ENCODE results near the gene SERINC5.

The SERINC5 gene

GRCh38 chr5:80174790-80175189, 81.1 kb downstream of the SERINC5 start:
- no peak overlapping the region for H3K4me3 ChIP-seq (ENCODE audit: low read length)
- TF ChIP-seq CTCF (conservative IDR thresholded peaks at IDR 0.05; ENCODE audit: low read depth, low read length): no peak
- no peak for DNase-seq (ENCODE audit: low read depth)

- TF ChIP-seq CTCF (conservative IDR thresholded peaks at IDR 0.05; ENCODE audit: low read depth, low read length): no peak
- no peak overlapping the region for H3K4me3 ChIP-seq (ENCODE audit: low read length)
- no peak for DNase-seq (ENCODE audit: low read depth)
Observed at GRCh38 chr5:80172067-80172695, 83.7 kb downstream of the SERINC5 start.

- TF ChIP-seq CTCF (conservative IDR thresholded peaks at IDR 0.05; ENCODE audit: low read depth, low read length): no peak
- no peak for DNase-seq (ENCODE audit: low read depth)
- no peak overlapping the region for H3K4me3 ChIP-seq (ENCODE audit: low read length)
Observed at GRCh38 chr5:80170117-80170535, 85.7 kb downstream of the SERINC5 start.

- H3K4me3 ChIP-seq (ENCODE audit: low read length): no peak overlapping the region
- TF ChIP-seq CTCF (conservative IDR thresholded peaks at IDR 0.05; ENCODE audit: low read depth, low read length): no peak
- DNase-seq (ENCODE audit: low read depth): no peak
Observed at GRCh38 chr5:80168388-80169028, 87.3 kb downstream of the SERINC5 start.

- TF ChIP-seq CTCF (conservative IDR thresholded peaks at IDR 0.05; ENCODE audit: low read depth, low read length): no peak
- no peak overlapping the region for H3K4me3 ChIP-seq (ENCODE audit: low read length)
- no peak for DNase-seq (ENCODE audit: low read depth)
Observed at GRCh38 chr5:80165452-80165851, 90.4 kb downstream of the SERINC5 start.

GRCh38 chr5:80161165-80161564, 94.7 kb downstream of the SERINC5 start:
- no peak for DNase-seq (ENCODE audit: low read depth)
- no peak overlapping the region for H3K4me3 ChIP-seq (ENCODE audit: low read length)
- no peak for TF ChIP-seq CTCF (conservative IDR thresholded peaks at IDR 0.05; ENCODE audit: low read depth, low read length)

- no peak for TF ChIP-seq CTCF (conservative IDR thresholded peaks at IDR 0.05; ENCODE audit: low read depth, low read length)
- no peak for DNase-seq (ENCODE audit: low read depth)
Observed at GRCh38 chr5:80160242-80160641, 95.6 kb downstream of the SERINC5 start.

More at GRCh38 chr5:80160242-80160641, 95.6 kb downstream of the SERINC5 start:
- no peak overlapping the region for H3K4me3 ChIP-seq (ENCODE audit: low read length)

Measured in retinal pigment epithelial cell (primary cell).